Measurements from ENCODE around the gene PLB1.

The PLB1 gene

DNA sequence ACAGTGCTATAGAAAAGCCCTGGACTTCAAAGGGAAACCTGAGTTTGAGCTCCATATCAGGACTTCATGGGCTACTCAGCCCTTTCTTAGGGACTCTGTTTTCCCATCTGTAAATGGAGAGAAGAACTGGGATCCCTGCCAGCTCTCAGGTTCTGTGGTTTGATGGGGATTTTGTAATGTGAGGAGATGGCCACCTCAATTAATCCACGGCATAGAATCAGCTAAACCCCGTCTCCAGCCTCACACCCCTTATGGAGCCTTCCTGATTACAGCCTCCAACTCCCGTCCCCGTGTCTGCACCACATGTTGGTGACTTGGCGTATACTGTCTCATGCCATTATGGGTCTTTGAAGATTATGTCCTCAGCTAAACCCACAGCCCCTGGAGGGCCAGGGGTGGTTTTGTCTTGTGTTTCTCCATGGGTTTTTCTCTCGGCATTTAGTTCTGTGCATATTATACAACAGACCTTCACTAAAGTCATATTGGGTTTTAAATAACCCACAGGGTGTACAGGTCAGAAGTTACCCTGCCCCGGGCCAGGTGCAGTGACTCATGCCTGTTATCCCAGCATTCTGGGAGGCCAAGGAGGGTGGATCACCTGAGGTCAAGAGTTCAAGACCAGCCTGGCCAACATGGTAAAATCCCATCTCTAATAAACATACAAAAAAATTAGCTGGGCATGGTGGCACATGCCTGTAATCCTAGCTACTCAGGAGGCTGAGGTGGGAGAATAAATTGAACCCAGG lies 192.0 kb downstream of the PLB1 start:
- H3K4me3 ChIP-seq: no peak overlapping the region
- no peak overlapping the region for H3K27ac ChIP-seq
- intact Hi-C loops (cut with DNase I; ENCODE audit: low total_unique reads): no loop called here
- no peaks in the 10 kb centered on the region for H3K9me3 ChIP-seq
- H3K36me3 ChIP-seq: no peaks in the 10 kb centered on the region
- TF ChIP-seq, protein P1, sequence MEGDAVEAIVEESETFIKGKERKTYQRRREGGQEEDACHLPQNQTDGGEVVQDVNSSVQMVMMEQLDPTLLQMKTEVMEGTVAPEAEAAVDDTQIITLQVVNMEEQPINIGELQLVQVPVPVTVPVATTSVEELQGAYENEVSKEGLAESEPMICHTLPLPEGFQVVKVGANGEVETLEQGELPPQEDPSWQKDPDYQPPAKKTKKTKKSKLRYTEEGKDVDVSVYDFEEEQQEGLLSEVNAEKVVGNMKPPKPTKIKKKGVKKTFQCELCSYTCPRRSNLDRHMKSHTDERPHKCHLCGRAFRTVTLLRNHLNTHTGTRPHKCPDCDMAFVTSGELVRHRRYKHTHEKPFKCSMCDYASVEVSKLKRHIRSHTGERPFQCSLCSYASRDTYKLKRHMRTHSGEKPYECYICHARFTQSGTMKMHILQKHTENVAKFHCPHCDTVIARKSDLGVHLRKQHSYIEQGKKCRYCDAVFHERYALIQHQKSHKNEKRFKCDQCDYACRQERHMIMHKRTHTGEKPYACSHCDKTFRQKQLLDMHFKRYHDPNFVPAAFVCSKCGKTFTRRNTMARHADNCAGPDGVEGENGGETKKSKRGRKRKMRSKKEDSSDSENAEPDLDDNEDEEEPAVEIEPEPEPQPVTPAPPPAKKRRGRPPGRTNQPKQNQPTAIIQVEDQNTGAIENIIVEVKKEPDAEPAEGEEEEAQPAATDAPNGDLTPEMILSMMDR (IDR thresholded peaks at IDR 0.05): no peak
- no peak for DNase-seq
- peaks cover 0 to 30% (median 18%) of the 10 kb centered on the region in 4 donors for H3K4me1 ChIP-seq
- no peaks in the 10 kb centered on the region for H3K27me3 ChIP-seq

DNA sequence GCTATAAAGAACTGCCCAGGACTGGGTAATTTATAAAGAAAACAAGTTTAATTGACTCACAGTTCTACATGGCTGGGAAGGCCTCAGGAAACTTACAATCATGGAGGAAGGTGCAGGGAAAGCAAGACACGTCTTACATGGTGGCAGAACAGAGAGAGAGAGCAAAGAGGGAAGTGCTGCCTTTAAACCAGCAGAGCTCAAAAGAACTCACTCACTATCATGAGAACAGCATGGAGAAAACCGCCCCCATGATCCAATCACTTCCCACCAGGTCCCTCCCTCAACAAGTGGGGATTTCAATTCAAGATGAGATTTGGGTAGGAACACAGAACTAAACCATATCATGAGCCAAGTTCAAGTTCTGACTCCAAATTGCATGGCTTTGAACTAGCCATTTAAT lies 193.0 kb downstream of the PLB1 start:
- TF ChIP-seq, protein P1 (IDR thresholded peaks at IDR 0.05): no peak
- intact Hi-C loops (cut with DNase I; ENCODE audit: low total_unique reads): no loop called here
- H3K4me1 ChIP-seq: peaks cover 0 to 20% (median 9%) of the 10 kb centered on the region in 4 donors
- H3K27ac ChIP-seq: no peak overlapping the region
- no peak for DNase-seq
- no peaks in the 10 kb centered on the region for H3K9me3 ChIP-seq
- no peak overlapping the region for H3K4me3 ChIP-seq
- no peaks in the 10 kb centered on the region for H3K27me3 ChIP-seq
- H3K36me3 ChIP-seq: no peaks in the 10 kb centered on the region

DNA sequence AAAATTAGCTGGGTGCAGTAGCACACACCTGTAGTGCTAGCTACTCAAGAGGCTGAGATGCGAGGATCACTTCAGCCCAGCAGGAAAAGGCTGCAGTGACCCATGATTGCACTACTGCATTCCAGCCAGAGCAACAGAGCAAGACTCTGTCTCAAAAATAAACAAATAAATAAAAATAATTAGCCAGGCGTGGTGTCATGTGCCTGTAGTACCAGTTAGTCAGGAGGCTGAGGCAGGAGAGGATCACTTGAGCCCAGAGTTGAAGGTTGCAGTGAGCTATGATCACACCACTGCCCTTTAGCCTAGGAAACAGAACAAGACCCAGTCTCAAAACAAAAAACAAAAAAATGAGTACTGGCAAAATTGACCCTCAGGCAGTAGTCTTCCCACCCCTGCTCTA lies 193.9 kb downstream of the PLB1 start:
- TF ChIP-seq, protein P1 (IDR thresholded peaks at IDR 0.05): no peak
- Histone ChIP-seq H3K27me3 (no peaks in the 10 kb centered on the region), H3K36me3 (no peaks in the 10 kb centered on the region), H3K4me1 (peaks cover 0 to 15% (median 6%) of the 10 kb centered on the region in 4 donors), H3K9me3 (no peaks in the 10 kb centered on the region), H3K4me3 (no peak overlapping the region), H3K27ac (no peak overlapping the region)
- no peak for DNase-seq
- intact Hi-C loops (cut with DNase I; ENCODE audit: low total_unique reads): no loop called here

DNA sequence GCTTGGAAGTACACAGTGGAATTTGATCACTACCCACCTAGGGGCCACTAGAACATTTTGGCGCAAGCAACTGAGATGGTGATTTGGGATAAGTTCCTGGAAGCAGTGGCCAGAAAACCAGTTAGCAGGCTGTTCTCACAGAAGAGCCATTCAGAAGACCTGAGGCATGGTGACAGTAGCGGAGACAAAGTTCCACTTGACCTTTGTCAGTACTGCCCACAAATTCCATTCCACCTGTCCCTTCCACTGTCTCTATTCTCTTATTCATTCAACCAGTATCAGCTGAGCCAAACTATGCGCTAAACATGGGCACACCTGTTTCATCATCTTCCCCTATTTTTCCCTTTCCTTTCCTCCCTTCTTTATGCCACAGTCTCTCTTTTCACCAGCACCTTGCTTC lies 196.6 kb downstream of the PLB1 start:
- H3K4me1 ChIP-seq: peaks cover 0 to 15% (median 6%) of the 10 kb centered on the region in 4 donors
- no peaks in the 10 kb centered on the region for H3K36me3 ChIP-seq
- no peak overlapping the region for H3K27ac ChIP-seq
- DNase-seq: no peak
- H3K9me3 ChIP-seq: no peaks in the 10 kb centered on the region
- TF ChIP-seq, protein P1 (IDR thresholded peaks at IDR 0.05): no peak
- no peak overlapping the region for H3K4me3 ChIP-seq
- intact Hi-C loops (cut with DNase I; ENCODE audit: low total_unique reads): no loop called here
- H3K27me3 ChIP-seq: no peaks in the 10 kb centered on the region

DNA sequence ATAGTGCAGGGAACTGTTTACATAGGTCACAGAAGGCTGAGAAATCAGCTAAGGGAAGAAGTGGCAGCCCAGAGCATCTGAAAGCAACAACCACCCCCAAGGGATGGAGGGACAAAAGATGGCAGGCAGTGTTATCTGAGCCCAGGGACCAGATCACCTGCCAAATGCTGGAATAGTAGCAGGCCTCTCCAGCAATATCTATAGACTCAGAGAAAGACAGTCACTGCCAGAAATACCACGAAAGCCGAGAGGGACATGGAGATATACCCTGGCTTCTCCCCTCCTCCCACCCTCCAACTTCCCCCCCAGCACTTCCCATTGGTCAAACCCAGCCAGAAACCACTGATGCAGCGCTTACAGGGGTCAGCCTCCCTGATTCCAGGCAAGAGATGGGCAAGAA lies 197.4 kb downstream of the PLB1 start:
- DNase-seq: no peak

More for the DNA sequence above, 197.4 kb downstream of the PLB1 start:
- H3K27ac ChIP-seq: no peak overlapping the region
- H3K4me1 ChIP-seq: peaks cover 0 to 15% (median 6%) of the 10 kb centered on the region in 4 donors
- no peaks in the 10 kb centered on the region for H3K36me3 ChIP-seq
- TF ChIP-seq, protein P1 (IDR thresholded peaks at IDR 0.05): no peak
- no peak overlapping the region for H3K4me3 ChIP-seq
- no peaks in the 10 kb centered on the region for H3K27me3 ChIP-seq
- intact Hi-C loops (cut with DNase I; ENCODE audit: low total_unique reads): no loop called here
- H3K9me3 ChIP-seq: no peaks in the 10 kb centered on the region

Data from tibial artery (tissue), 4 donors.